CD14-positive monocyte (primary cell): ENCODE measurements around the gene SPAG17. TPM values are rescaled to one million over a fixed set of nuclear protein-coding genes. Genes with fewer than 3 reads are reported as not detected.

ENCODE experiments used
- DNase-seq, 3 donors: peaks; one replicate each; pipeline ENCODE4 v3.0.0-alpha.2; 2011 to 2022
- H2AFZ ChIP-seq: 2 replicates; pipeline ENCODE4 v1.6.0; 2012; ENCODE audit warnings: mild to moderate bottlenecking, low read depth, low read length, inconsistent platforms; ENCODE audit not compliant: insufficient read depth, poor library complexity, severe bottlenecking
- H3K27ac ChIP-seq, 2 donors: 1 replicate in 1 of 2; 2 replicates in 1 of 2; pipeline ENCODE4 v1.5.1; 2012 to 2013; ENCODE audit warnings: low read length in 2 of 2, control low read depth in 1 of 2, inconsistent platforms in 1 of 2, low read depth in 1 of 2, mild to moderate bottlenecking in 1 of 2
- H3K27me3 ChIP-seq, 2 donors: one replicate each; pipeline versions ENCODE4 v1.6.0 to v1.6.1; 2011 to 2013; ENCODE audit warnings: low read length in 2 of 2; ENCODE audit not compliant: control insufficient read depth in 2 of 2, insufficient read depth in 2 of 2
- H3K36me3 ChIP-seq, 2 donors: replicated peaks in 1 of 2; 1 replicate in 1 of 2; 2 replicates in 1 of 2; pipeline versions ENCODE4 v1.5.1 to v1.6.1; 2012 to 2013; ENCODE audit warnings: low read length in 2 of 2, control low read depth in 1 of 2, inconsistent platforms in 1 of 2, mild to moderate bottlenecking in 1 of 2; ENCODE audit not compliant: insufficient read depth in 2 of 2, control insufficient read depth in 1 of 2
- H3K4me1 ChIP-seq, 2 donors: 1 replicate in 1 of 2; 2 replicates in 1 of 2; pipeline versions ENCODE4 v1.5.1 to v1.6.1; 2012 to 2013; ENCODE audit warnings: low read length in 2 of 2, control low read depth in 1 of 2, inconsistent platforms in 1 of 2, mild to moderate bottlenecking in 1 of 2, moderate library complexity in 1 of 2; ENCODE audit not compliant: insufficient read depth in 2 of 2, control insufficient read depth in 1 of 2
- H3K4me2 ChIP-seq: replicated peaks from 2 replicates; pipeline ENCODE3; 2012; ENCODE audit warnings: low read length, moderate library complexity, mild to moderate bottlenecking; ENCODE audit not compliant: poor library complexity, severe bottlenecking; ENCODE audit errors: extremely low read depth
- H3K4me3 ChIP-seq, 3 experiments: fragments of 200-600 bp in 1 of 3; sonication (generic) in 1 of 3; replicated peaks in 1 of 3; 1 replicate in 2 of 3; 2 replicates in 1 of 3; pipeline ENCODE4 v1.5.1; 2011 to 2013; ENCODE audit warnings: low read length in 3 of 3, mild to moderate bottlenecking in 3 of 3, control low read depth in 2 of 3, low read depth in 2 of 3, inconsistent platforms in 1 of 3, moderate library complexity in 1 of 3
- H3K79me2 ChIP-seq: 2 replicates; pipeline ENCODE4 v1.6.0; 2012; ENCODE audit warnings: mild to moderate bottlenecking, control low read depth, inconsistent platforms, low read length, moderate library complexity; ENCODE audit not compliant: insufficient read depth
- H3K9ac ChIP-seq: 2 replicates; pipeline ENCODE4 v1.6.0; 2017; ENCODE audit warnings: low read length, mild to moderate bottlenecking; ENCODE audit not compliant: insufficient read depth, poor library complexity, severe bottlenecking
- H3K9me3 ChIP-seq, 2 donors: replicated peaks in 1 of 2; 1 replicate in 1 of 2; 2 replicates in 1 of 2; pipeline versions ENCODE4 v1.5.1 to v1.6.1; 2012 to 2013; ENCODE audit warnings: low read length in 2 of 2, control low read depth in 1 of 2; ENCODE audit not compliant: control insufficient read depth in 1 of 2, insufficient read depth in 1 of 2
- H4K20me1 ChIP-seq: 2 replicates; pipeline ENCODE4 v1.6.0; 2012; ENCODE audit warnings: mild to moderate bottlenecking, low read length, control low read depth, moderate library complexity; ENCODE audit not compliant: insufficient read depth
- H3K27ac Mint-ChIP-seq, 7 donors: one replicate each; pipeline ENCODE4 v1.8.0; 2020; ENCODE audit warnings: mild to moderate bottlenecking in 7 of 7, mixed read lengths in 7 of 7, moderate library complexity in 6 of 7, inconsistent platforms in 2 of 7
- H3K27me3 Mint-ChIP-seq, 3 donors: one replicate each; pipeline ENCODE4 v1.8.0; 2021 to 2022; ENCODE audit warnings: low read depth in 3 of 3, mild to moderate bottlenecking in 3 of 3, mixed read lengths in 3 of 3, moderate library complexity in 3 of 3, inconsistent platforms in 1 of 3
- H3K36me3 Mint-ChIP-seq, 2 donors: one replicate each; pipeline ENCODE4 v1.8.0; 2020; ENCODE audit warnings: mixed read lengths in 2 of 2, inconsistent platforms in 1 of 2, mild to moderate bottlenecking in 1 of 2
- H3K4me1 Mint-ChIP-seq: one replicate; pipeline ENCODE4 v1.8.0; 2020; ENCODE audit warnings: mild to moderate bottlenecking, mixed read lengths
- H3K4me3 Mint-ChIP-seq, 2 donors: one replicate each; pipeline ENCODE4 v1.8.0; 2020; ENCODE audit warnings: mild to moderate bottlenecking in 2 of 2, mixed read lengths in 2 of 2, moderate library complexity in 1 of 2
- H3K9me3 Mint-ChIP-seq, 7 donors: one replicate each; pipeline ENCODE4 v1.8.0; 2020 to 2022; ENCODE audit warnings: mixed read lengths in 7 of 7, mild to moderate bottlenecking in 6 of 7, moderate library complexity in 6 of 7, inconsistent platforms in 2 of 7
- CTCF ChIP-seq: fragments of 200-600 bp; IDR thresholded peaks from one replicate; pipeline ENCODE4 v1.8.0; 2022; ENCODE audit warnings: antibody characterized with exemption, mild to moderate bottlenecking
- WGBS: methylation state at CpG from one replicate; pipeline ENCODE4 v1.1.5; 2013; ENCODE audit warnings: missing lambda C conversion rate; ENCODE audit not compliant: insufficient coverage; 5-methylcytosine and 5-hydroxymethylcytosine counted together
- intact Hi-C, 2 donors: fragments of 100-400 bp; cut with micrococcal nuclease; formaldehyde crosslinking; loops; one replicate each; pipeline versions ENCODE4 v1.15.0 to v1.15.1; 2023
- polyA plus RNA-seq, 3 donors: library from polyadenylated mRNA; depleted of rRNA in 1 of 3; unstranded in 2 of 3; stranded (reverse) in 1 of 3; fragments of 300-500 nt in 2 of 3; fragments of >200 nt in 1 of 3; fragmentation: Illumina TruSeq in 2 of 3; gene quantifications; 1 replicate in 2 of 3; 2 replicates in 1 of 3; pipeline ENCODE4 v1.2.3, GENCODE V29; 2012 to 2021

Gene SPAG17
- polyA plus RNA-seq, 3 donors = 0.26 to 0.87 (median 0.68) TPM

GRCh38 chr1:118073648-118074435 lies 111.2 kb downstream of the SPAG17 start:
- Histone ChIP-seq H3K79me2 (no peaks in the 10 kb centered on the region), H3K9ac (no peak overlapping the region), H3K4me2 (no peak overlapping the region), H2AFZ (no peak overlapping the region), H3K27me3 (no peaks in the 10 kb centered on the region), H4K20me1 (no peaks in the 10 kb centered on the region), H3K4me1 (no peaks in the 10 kb centered on the region), H3K4me3 (no peak overlapping the region), H3K9me3 (no peaks in the 10 kb centered on the region), H3K36me3 (no peaks in the 10 kb centered on the region), H3K27ac (no peak overlapping the region)
- H3K36me3 Mint-ChIP-seq = no peaks in the 10 kb centered on the region
- H3K27me3 Mint-ChIP-seq = peaks cover 0 to 7% (median 2%) of the 10 kb centered on the region in 3 donors
- no peak for TF ChIP-seq CTCF
- WGBS = 90% methylated on average over 2 of the region's 9 CpGs
- H3K4me3 Mint-ChIP-seq = no peak overlapping the region
- H3K27ac Mint-ChIP-seq = no peak overlapping the region
- DNase-seq = no peak
- peaks cover 0 to 3% (median 0%) of the 10 kb centered on the region in 7 donors for H3K9me3 Mint-ChIP-seq
- peaks cover 5% of the 10 kb centered on the region for H3K4me1 Mint-ChIP-seq
- intact Hi-C loops = no loop called here

GRCh38 chr1:118049981-118050380 lies 135.0 kb downstream of the SPAG17 start:
- H3K4me3 ChIP-seq = no peak overlapping the region
- peaks cover 0 to 8% (median 0%) of the 10 kb centered on the region in 7 donors for H3K9me3 Mint-ChIP-seq
- peaks cover 4 to 8% of the 10 kb centered on the region in 2 donors for H3K4me1 ChIP-seq
- no peaks in the 10 kb centered on the region for H3K36me3 ChIP-seq
- H3K27ac Mint-ChIP-seq = no peak overlapping the region
- intact Hi-C loops = no loop called here
- peaks cover 12% of the 10 kb centered on the region for H3K4me1 Mint-ChIP-seq
- peak in 2 of 3 donors; percentile 4 for DNase-seq
- H3K9ac ChIP-seq = no peak overlapping the region
- H3K9me3 ChIP-seq = no peaks in the 10 kb centered on the region
- H4K20me1 ChIP-seq = no peaks in the 10 kb centered on the region
- no peaks in the 10 kb centered on the region for H3K79me2 ChIP-seq
- no peaks in the 10 kb centered on the region for H3K27me3 ChIP-seq
- H3K27ac ChIP-seq = no peak overlapping the region
- H3K4me2 ChIP-seq = no peak overlapping the region
- no peak overlapping the region for H3K4me3 Mint-ChIP-seq
- WGBS = 50% methylated on average over 1 of the region's 2 CpGs
- no peak for TF ChIP-seq CTCF
- H2AFZ ChIP-seq = no peak overlapping the region
- H3K27me3 Mint-ChIP-seq = peaks cover 0 to 2% (median 0%) of the 10 kb centered on the region in 3 donors
- H3K36me3 Mint-ChIP-seq = no peaks in the 10 kb centered on the region
